Lower leg skin (tissue), 3 donors: Measurements from ENCODE around the gene N4BP2L1.

ENCODE experiments used
- CTCF ChIP-seq, 3 donors: fragments of 450-650 bp; IDR thresholded peaks; one replicate each; pipeline ENCODE4 v1.5.1; 2016; ENCODE audit warnings: antibody characterized with exemption in 3 of 3, mild to moderate bottlenecking in 3 of 3, moderate library complexity in 2 of 3
- POLR2A ChIP-seq, 2 donors: fragments of 450-650 bp; IDR thresholded peaks; one replicate each; pipeline ENCODE4 v1.6.1; 2016 to 2017; ENCODE audit warnings: antibody characterized with exemption in 2 of 2, mild to moderate bottlenecking in 1 of 2, moderate library complexity in 1 of 2

GRCh38 chr13:32423592-32423991, 4.3 kb downstream of the N4BP2L1 start:
- TF ChIP-seq CTCF (IDR thresholded peaks at IDR 0.05) (no peak), POLR2A (IDR thresholded peaks at IDR 0.05) (no peak)
